BJ (cell line): ENCODE results near the gene STXBP4. TPM values are rescaled to one million over a fixed set of nuclear protein-coding genes. Genes with fewer than 3 reads are reported as not detected.

Source experiments
- CTCF ChIA-PET: fragments of 350-600 bp; formaldehyde crosslinking; extraction: SDS; loops from one replicate; lab custom pipeline; 2021; ENCODE audit warnings: antibody characterized with exemption, inconsistent platforms; lab: Yijun Ruan, JAX
- POLR2A ChIA-PET: fragments of 300-600 bp; sonication (Branson Sonifier 250); formaldehyde crosslinking; extraction: SDS; loops from one replicate; lab custom pipeline; 2021; ENCODE audit warnings: antibody characterized with exemption; lab: Charles Lee
- DNase-seq: peaks from one replicate; pipeline ENCODE4 v3.0.0-alpha.2; 2011; ENCODE audit warnings: low read depth
- H3K27me3 ChIP-seq: 2 replicates; pipeline ENCODE4 v1.6.0; 2011; ENCODE audit warnings: low read length; ENCODE audit not compliant: control insufficient read depth, insufficient read depth
- H3K36me3 ChIP-seq: 2 replicates; pipeline ENCODE4 v1.5.1; 2011; ENCODE audit warnings: low read length; ENCODE audit not compliant: control insufficient read depth, insufficient read depth
- H3K4me3 ChIP-seq: 2 replicates; pipeline ENCODE4 v1.5.1; 2011; ENCODE audit warnings: low read depth, mild to moderate bottlenecking, control low read depth, low read length
- polyA plus RNA-seq: library from polyadenylated mRNA; depleted of rRNA; stranded (reverse); fragments of >200 nt; gene quantifications from 2 replicates; pipeline ENCODE4 v1.2.3, GENCODE V29; 2011
- TF ChIP-seq, protein P1 (sequence below): IDR thresholded peaks from 2 replicates; pipeline ENCODE4 v1.5.1; 2011; ENCODE audit warnings: low read depth, mild to moderate bottlenecking, control low read depth, inconsistent platforms, low read length, moderate library complexity; ENCODE audit not compliant: insufficient read depth

Gene STXBP4
- polyA plus RNA-seq, 1 experiment = 1.8 TPM

DNA sequence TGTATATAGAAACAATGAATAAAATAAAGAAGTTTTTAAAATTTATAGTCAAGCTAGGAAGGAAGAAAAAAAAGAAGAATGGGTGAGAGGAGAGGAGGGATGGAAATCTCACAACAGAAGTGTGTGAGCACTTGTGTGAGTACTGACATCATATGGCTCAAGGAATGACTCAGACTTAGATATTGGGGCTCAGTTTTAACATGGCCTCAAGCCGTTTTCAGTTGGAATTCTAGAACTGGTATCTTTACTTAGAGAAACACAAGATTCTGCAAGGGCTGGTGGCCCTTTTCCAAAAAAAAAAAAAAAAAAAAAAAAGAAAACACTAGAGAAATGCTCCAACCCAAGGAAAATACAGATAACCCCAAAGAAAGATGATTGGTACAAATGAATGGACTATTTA lies 55.1 kb downstream of the STXBP4 start:
- no peaks in the 10 kb centered on the region for H3K27me3 ChIP-seq
- no peak for DNase-seq
- H3K36me3 ChIP-seq = no peaks in the 10 kb centered on the region
- no peak overlapping the region for H3K4me3 ChIP-seq
- ChIA-PET CTCF (no interaction called here), POLR2A (no interaction called here)
- TF ChIP-seq, protein P1, sequence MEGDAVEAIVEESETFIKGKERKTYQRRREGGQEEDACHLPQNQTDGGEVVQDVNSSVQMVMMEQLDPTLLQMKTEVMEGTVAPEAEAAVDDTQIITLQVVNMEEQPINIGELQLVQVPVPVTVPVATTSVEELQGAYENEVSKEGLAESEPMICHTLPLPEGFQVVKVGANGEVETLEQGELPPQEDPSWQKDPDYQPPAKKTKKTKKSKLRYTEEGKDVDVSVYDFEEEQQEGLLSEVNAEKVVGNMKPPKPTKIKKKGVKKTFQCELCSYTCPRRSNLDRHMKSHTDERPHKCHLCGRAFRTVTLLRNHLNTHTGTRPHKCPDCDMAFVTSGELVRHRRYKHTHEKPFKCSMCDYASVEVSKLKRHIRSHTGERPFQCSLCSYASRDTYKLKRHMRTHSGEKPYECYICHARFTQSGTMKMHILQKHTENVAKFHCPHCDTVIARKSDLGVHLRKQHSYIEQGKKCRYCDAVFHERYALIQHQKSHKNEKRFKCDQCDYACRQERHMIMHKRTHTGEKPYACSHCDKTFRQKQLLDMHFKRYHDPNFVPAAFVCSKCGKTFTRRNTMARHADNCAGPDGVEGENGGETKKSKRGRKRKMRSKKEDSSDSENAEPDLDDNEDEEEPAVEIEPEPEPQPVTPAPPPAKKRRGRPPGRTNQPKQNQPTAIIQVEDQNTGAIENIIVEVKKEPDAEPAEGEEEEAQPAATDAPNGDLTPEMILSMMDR = no peak

DNA sequence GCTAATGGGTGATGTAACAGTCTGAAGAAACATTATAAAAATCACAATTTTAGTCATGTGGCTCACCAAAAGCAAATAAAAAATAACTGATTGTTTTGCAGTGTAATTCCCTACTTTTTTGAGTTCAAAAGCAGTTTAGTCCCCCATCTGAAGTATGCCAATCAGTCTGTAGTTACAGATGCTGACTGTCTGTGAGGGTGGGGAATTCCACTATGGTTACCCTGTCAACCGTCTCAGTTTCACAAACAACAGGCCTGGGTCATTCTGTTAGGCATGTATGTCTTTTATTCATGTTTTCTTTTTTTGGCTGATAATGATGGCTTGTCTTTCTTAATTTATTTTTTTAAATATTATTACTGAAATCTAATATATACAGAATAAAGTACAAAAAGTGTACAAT lies 69.3 kb downstream of the STXBP4 start:
- TF ChIP-seq, protein P1 = no peak
- no peak for DNase-seq
- Histone ChIP-seq H3K36me3 (no peaks in the 10 kb centered on the region), H3K4me3 (no peak overlapping the region), H3K27me3 (no peaks in the 10 kb centered on the region)
- CTCF ChIA-PET = no interaction called here
- POLR2A ChIA-PET = no interaction called here

DNA sequence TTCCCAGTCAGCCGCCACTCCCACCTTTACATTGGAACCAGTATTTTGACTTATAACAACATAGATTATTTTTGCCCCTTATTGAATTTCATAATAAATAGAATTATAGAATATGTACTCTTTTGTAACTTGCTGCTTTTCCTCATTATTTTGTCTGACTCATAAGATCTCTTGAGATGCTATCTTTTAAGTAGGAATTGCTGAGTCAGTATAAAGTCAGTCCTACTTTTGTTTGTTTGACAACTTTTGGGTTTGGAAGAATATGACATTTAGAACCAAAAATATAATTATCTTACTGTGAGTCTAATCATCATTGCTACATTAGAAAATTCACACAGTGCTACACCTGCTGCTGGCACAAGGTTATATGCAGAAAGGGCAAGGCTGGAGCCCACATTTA lies 69.7 kb downstream of the STXBP4 start:
- H3K27me3 ChIP-seq = no peaks in the 10 kb centered on the region
- TF ChIP-seq, protein P1 = no peak
- no peak overlapping the region for H3K4me3 ChIP-seq
- H3K36me3 ChIP-seq = no peaks in the 10 kb centered on the region
- CTCF ChIA-PET = no interaction called here
- POLR2A ChIA-PET = no interaction called here
- no peak for DNase-seq

DNA sequence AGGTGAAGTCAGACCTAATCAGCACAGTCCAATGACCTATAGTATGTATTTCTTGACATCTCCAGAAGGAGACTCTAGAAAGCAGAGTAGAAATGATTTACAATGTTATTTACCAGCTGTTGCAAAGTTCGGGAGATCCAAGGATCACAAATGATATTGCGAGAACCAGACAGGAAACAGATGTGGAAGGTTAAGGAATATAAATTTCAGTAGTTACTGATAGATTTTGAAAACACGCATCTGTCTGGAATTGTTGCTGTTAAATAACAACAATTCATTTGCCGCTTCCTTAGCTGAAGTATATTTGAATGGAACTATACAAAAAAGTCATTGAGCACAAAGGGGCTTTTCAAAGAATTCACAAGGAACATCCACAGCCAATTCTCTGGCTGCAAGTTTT lies 72.0 kb downstream of the STXBP4 start:
- no peak for DNase-seq
- POLR2A ChIA-PET = no interaction called here
- CTCF ChIA-PET = no interaction called here
- TF ChIP-seq, protein P1 = no peak
- Histone ChIP-seq H3K36me3 (no peaks in the 10 kb centered on the region), H3K4me3 (no peak overlapping the region), H3K27me3 (no peaks in the 10 kb centered on the region)

DNA sequence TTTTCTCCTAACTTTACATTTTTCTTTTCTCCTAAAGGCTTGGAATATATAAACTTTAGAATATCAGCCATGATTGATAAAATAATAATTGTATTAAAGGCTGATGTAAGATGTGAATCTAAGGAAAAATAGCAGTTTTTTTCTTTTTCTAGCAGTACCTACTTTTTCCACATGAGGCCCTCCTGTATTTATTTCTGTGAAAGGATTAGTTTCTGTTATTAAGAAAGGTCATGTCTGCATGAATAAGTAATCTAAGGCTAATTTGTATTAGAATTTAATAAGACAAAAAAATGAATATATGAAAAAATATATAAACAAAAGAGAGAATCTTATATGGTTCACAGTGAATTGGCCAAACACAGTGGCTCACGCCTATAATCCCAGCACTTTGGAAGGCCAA lies 85.3 kb downstream of the STXBP4 start:
- ChIA-PET POLR2A (no interaction called here), CTCF (interaction anchor here (1.1 to 2.5 kb wide), 2 partner anchors 9 to 243 kb away, joined by 3 to 7 read pairs; no protein-coding TSS in a partner anchor)
- TF ChIP-seq, protein P1 = peak; percentile 34; the same call in 1 of the 2 replicates
- H3K27me3 ChIP-seq = no peaks in the 10 kb centered on the region
- H3K4me3 ChIP-seq = no peak overlapping the region
- no peak for DNase-seq
- H3K36me3 ChIP-seq = no peaks in the 10 kb centered on the region
